ENCODE data around the gene FSHR.

GRCh38 chr2:48965204-48965603 is 189.1 kb downstream of the FSHR start:
- TF ChIP-seq EZH2 (IDR thresholded peaks at IDR 0.05) (no peak), POLR2AphosphoS5 (IDR thresholded peaks at IDR 0.05; ENCODE audit: borderline replicate concordance, low read depth, low read length) (no peak), FOXP2 (optimal IDR thresholded peaks at IDR 0.05; ENCODE audit: control extremely low read depth, extremely low read length, insufficient read depth) (no peak)

Measured in SK-N-MC (cell line).